Measurements from ENCODE around the gene PAM16. TPM values are rescaled to one million over a fixed set of nuclear protein-coding genes. Genes with fewer than 3 reads are reported as not detected.

PAM16 gene
- total and polyA plus RNA-seq, 2 of the 8 experiments (the other 6 are each of a cell fraction or from before 2014, with no cell fraction given) = 78.3 to 198 TPM

DNA sequence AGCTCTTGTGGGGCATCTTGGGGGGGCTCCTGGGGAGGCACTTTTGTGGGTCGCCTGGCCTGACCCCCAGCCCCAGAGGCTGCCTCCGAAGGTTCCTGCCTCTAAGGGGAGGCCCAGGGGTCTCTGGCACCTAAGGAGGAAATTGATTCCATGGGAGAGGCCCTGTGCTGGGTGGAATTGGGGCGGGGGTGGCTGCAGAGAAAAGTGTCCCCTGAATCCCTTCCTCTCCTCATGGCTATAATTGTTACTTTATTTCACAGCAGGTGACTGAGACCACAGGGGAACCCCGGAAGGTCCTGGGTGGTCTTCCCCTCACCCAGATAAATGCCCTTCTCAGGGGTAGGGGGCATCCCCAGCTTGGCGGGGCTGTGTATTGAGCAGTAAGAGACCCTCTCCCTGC lies 32.2 kb downstream of the PAM16 start:
- H3K4me1 ChIP-seq (replicated peaks in 1 of 4; ENCODE audit: control insufficient read depth in 3 of 4, insufficient read depth in 4 of 4, low read length in 3 of 4) = peaks cover 0 to 49% (median 43%) of the 10 kb centered on the region in 4 experiments; a peak in 6 of 7 replicates
- H3K79me1 ChIP-seq (ENCODE audit: low read depth, low read length) = peaks cover 13% of the 10 kb centered on the region
- no peak overlapping the region for H2AFZ ChIP-seq (ENCODE audit: low read length)
- H4K8ac ChIP-seq (ENCODE audit: extremely low read depth, insufficient read depth, low read length) = no peak overlapping the region; the same call in 1 of the 2 replicates
- no peak overlapping the region for H3K4me3 ChIP-seq (ENCODE audit: extremely low read depth in 1 of 4, insufficient read depth in 2 of 4, low read depth in 3 of 4, low read length in 4 of 4)
- H3K14ac ChIP-seq (ENCODE audit: insufficient read length) = no peak overlapping the region
- H4K20me1 ChIP-seq (replicated peaks in 1 of 2; ENCODE audit: control insufficient read depth in 1 of 2, insufficient read depth in 2 of 2, low read length in 2 of 2) = peaks cover 19 to 26% of the 10 kb centered on the region in 2 experiments
- no peak overlapping the region for H3K23ac ChIP-seq (ENCODE audit: insufficient read length)
- H2BK20ac ChIP-seq (ENCODE audit: low read length) = no peak overlapping the region
- no peak overlapping the region for H3K4ac ChIP-seq (replicated peaks; ENCODE audit: insufficient read length, low read depth, low read length)
- peaks cover 0 to 69% of the 10 kb centered on the region in 2 experiments; a peak in 3 of 4 replicates for H3K79me2 ChIP-seq (ENCODE audit: control insufficient read depth in 1 of 2, insufficient read depth in 2 of 2, low read length in 2 of 2)
- no peak overlapping the region for H3K56ac ChIP-seq (replicated peaks; ENCODE audit: insufficient read length, low read depth, low read length)
- no peak overlapping the region for H2BK12ac ChIP-seq (ENCODE audit: low read depth, low read length)
- no peak overlapping the region for H3K9ac ChIP-seq (replicated peaks in 1 of 4; ENCODE audit: extremely low read depth in 1 of 4, low read depth in 3 of 4, low read length in 3 of 4)
- peaks cover 12% of the 10 kb centered on the region for H3K23me2 ChIP-seq (ENCODE audit: low read depth, low read length)
- CTCF ChIA-PET (ENCODE audit: partially characterized antibody) = interaction anchor here (0.8 to 16.7 kb wide), 8 partner anchors 8 to 84 kb away, joined by 3 to 300 read pairs (median 4); no protein-coding TSS in a partner anchor
- H3K4me2 ChIP-seq (ENCODE audit: insufficient read depth in 1 of 2, low read depth in 2 of 2, low read length in 2 of 2) = no peak overlapping the region
- no peak overlapping the region for H4K91ac ChIP-seq (replicated peaks; ENCODE audit: insufficient read length, low read length)
- no peak for FAIRE-seq
- no peak overlapping the region for H3K18ac ChIP-seq (ENCODE audit: extremely low read depth, low read length)
- peaks cover 0 to 11% (median 11%) of the 10 kb centered on the region in 4 experiments; a peak in 6 of 7 replicates for H3K27me3 ChIP-seq (replicated peaks in 1 of 4; ENCODE audit: control insufficient read depth in 3 of 4, extremely low read depth in 1 of 4, insufficient read depth in 3 of 4, low read length in 3 of 4)
- 90% methylated on average over 5 of the region's 5 CpGs; no CpG with 5 or more reads in 1 of the 2 experiments for WGBS, 2 experiments (ENCODE audit: extremely low coverage in 1 of 2, insufficient coverage in 1 of 2, insufficient read length in 1 of 2, insufficient replicate concordance in 2 of 2, low coverage in 1 of 2, low lambda C conversion rate in 2 of 2, missing lambda C conversion rate in 1 of 2)
- no peaks in the 10 kb centered on the region for H3K9me3 ChIP-seq (ENCODE audit: insufficient read depth in 2 of 2, low read depth in 1 of 2, low read length in 1 of 2)
- H2AK5ac ChIP-seq (ENCODE audit: low read depth, low read length) = peak overlapping the region; percentile 60; the same call in 1 of the 2 replicates
- H3K27ac ChIP-seq (ENCODE audit: low read depth, low read length) = no peak overlapping the region
- POLR2A ChIA-PET (ENCODE audit: partially characterized antibody) = interaction anchor here (0.9 to 3.1 kb wide), 7 partner anchors 7 to 55 kb away, joined by 3 to 16 read pairs (median 3); no protein-coding TSS in a partner anchor
- DNase-seq (ENCODE audit: low read depth in 1 of 2, low spot score in 2 of 2) = no peak
- no peak overlapping the region for H4K5ac ChIP-seq (ENCODE audit: insufficient read length, low read depth, low read length)
- no peak overlapping the region for H2BK120ac ChIP-seq (replicated peaks; ENCODE audit: low read depth, low read length)
- H2BK15ac ChIP-seq (ENCODE audit: low read length) = no peak overlapping the region
- no peak overlapping the region for H2BK5ac ChIP-seq (ENCODE audit: low read depth, low read length)
- no peaks in the 10 kb centered on the region for H3K36me3 ChIP-seq (ENCODE audit: control insufficient read depth in 2 of 4, insufficient read depth in 4 of 4, low read length in 3 of 4)
- TF ChIP-seq EGR1 (IDR thresholded peaks at IDR 0.05; ENCODE audit: borderline replicate concordance, low read depth, low read length) = no peak
